Astrocyte of the cerebellum (primary cell): ENCODE results near the gene UCMA.

ENCODE experiments used
- DNase-seq: peaks from one replicate; pipeline ENCODE4 v3.0.0-alpha.2; 2011; ENCODE audit warnings: low read depth
- H3K4me3 ChIP-seq: 2 replicates; pipeline ENCODE4 v1.5.1; 2011; ENCODE audit warnings: mild to moderate bottlenecking, low read depth, low read length, moderate library complexity
- in situ Hi-C: cut with HindIII; loops from 2 replicates; pipeline ENCODE4 v1.10.0; 2017; ENCODE audit warnings: low sequenced_read_pairs
- TF ChIP-seq, protein P1 (sequence below): IDR thresholded peaks from 2 replicates; pipeline ENCODE4 v1.5.1; 2012; ENCODE audit warnings: low read length, low read depth, moderate library complexity, mild to moderate bottlenecking; ENCODE audit errors: missing control alignments

Gene UCMA

DNA sequence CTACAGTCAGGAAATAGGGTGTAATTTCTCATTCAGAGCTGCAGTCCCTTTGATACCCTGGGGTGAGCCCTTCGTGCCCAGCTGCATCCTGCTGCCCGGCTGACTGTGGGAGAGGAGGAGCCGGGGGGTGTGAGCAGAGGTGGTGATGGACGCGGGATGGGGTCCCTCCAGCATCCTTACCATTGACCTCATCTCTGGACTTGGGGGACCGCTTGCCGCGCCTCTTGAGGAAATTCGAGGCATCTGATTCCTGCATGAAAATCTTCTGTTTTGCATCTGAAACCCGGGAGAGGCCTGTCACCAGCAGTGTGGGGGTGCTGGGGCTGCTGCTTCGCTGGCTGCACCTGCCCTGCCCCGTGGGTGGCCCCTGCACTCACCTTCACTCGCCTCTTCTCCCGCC, 816 bp downstream of the UCMA start:
- in situ Hi-C loops = no loop called here
- TF ChIP-seq, protein P1, sequence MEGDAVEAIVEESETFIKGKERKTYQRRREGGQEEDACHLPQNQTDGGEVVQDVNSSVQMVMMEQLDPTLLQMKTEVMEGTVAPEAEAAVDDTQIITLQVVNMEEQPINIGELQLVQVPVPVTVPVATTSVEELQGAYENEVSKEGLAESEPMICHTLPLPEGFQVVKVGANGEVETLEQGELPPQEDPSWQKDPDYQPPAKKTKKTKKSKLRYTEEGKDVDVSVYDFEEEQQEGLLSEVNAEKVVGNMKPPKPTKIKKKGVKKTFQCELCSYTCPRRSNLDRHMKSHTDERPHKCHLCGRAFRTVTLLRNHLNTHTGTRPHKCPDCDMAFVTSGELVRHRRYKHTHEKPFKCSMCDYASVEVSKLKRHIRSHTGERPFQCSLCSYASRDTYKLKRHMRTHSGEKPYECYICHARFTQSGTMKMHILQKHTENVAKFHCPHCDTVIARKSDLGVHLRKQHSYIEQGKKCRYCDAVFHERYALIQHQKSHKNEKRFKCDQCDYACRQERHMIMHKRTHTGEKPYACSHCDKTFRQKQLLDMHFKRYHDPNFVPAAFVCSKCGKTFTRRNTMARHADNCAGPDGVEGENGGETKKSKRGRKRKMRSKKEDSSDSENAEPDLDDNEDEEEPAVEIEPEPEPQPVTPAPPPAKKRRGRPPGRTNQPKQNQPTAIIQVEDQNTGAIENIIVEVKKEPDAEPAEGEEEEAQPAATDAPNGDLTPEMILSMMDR = no peak
- no peak for DNase-seq
- H3K4me3 ChIP-seq = no peak overlapping the region

DNA sequence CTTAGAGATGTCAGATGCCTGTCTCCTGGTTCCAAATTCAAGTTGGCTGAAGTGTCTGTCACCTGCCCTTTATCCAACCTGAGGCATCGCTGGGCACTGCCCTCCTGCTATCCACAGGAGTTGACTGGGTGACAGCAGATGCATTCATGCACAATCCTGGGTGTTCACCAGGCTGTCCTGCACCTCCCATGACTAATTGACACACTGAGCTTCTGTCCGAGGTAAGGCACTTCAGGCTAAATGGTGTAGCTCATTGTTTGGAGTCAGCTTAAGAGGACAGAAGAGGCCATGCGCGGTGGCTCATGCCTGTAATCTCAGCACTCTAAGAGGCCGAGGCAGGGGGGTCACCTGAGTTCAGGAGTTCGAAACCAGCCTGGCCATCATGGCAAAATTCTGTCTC, 2.4 kb downstream of the UCMA start:
- no peak for DNase-seq
- in situ Hi-C loops = no loop called here
- H3K4me3 ChIP-seq = no peak overlapping the region
- TF ChIP-seq, protein P1 = no peak

DNA sequence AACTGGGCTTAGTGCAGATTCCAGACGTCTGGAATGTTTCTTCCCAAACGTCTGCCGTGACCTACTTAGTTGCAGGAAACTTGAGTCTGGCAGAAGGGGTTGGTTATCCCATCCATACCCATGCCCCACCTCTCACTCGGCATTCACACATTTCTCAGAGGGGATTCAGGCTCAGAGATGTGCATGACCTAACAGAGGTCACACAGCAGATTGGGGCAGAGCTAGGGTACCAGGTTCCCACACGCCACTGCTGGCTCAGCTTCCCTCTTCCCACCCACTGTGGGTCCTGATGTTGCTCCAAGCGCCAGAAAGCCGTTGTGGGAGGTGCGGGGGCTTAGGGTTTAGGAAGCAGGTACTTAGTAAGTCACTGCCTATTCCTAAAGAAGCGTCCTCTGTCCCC, 3.0 kb downstream of the UCMA start:
- TF ChIP-seq, protein P1 = no peak
- no peak for DNase-seq
- no peak overlapping the region for H3K4me3 ChIP-seq
- in situ Hi-C loops = no loop called here

DNA sequence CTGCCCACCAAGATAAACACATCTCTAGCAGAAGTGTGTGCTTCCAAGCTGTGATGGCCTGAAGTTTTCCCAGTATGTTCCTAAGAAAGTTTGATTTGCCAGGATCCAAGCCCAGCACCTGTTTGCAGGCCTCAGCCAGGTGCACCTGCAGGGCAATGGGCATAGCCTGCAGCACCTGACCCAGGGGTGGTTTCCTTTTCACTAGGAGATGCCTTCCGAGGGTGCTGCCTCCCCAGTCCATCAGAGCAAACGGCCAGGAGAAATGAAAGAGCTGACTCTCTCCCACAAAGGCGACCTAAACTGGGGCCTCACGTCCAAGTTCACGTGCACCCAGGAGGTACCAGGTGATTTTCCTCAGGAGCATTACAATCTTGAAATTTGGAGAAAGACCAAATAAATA, 7.1 kb downstream of the UCMA start:
- in situ Hi-C loops = no loop called here
- no peak for DNase-seq
- no peak overlapping the region for H3K4me3 ChIP-seq
- TF ChIP-seq, protein P1 = no peak

DNA sequence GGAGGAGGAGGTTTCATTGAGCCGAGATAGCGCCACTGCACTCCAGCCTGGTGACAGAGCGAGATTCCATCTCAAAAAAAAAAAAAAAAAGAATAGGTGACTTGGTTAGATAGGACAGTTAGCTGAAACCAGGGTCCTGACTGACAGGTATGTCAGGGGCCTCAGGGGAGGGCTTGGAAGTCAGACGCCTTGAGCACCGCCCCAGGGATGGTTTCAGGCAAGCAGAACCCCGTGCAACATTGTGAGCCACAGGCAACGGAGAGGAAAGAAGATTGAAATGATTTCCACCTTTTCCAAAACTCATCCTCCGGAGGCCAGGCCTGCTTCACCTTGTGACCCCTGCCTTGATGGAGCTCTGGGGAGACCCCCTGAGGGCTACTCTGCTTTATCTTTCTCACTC, 8.6 kb downstream of the UCMA start:
- TF ChIP-seq, protein P1 = no peak
- no peak overlapping the region for H3K4me3 ChIP-seq
- DNase-seq = no peak
- in situ Hi-C loops = no loop called here

DNA sequence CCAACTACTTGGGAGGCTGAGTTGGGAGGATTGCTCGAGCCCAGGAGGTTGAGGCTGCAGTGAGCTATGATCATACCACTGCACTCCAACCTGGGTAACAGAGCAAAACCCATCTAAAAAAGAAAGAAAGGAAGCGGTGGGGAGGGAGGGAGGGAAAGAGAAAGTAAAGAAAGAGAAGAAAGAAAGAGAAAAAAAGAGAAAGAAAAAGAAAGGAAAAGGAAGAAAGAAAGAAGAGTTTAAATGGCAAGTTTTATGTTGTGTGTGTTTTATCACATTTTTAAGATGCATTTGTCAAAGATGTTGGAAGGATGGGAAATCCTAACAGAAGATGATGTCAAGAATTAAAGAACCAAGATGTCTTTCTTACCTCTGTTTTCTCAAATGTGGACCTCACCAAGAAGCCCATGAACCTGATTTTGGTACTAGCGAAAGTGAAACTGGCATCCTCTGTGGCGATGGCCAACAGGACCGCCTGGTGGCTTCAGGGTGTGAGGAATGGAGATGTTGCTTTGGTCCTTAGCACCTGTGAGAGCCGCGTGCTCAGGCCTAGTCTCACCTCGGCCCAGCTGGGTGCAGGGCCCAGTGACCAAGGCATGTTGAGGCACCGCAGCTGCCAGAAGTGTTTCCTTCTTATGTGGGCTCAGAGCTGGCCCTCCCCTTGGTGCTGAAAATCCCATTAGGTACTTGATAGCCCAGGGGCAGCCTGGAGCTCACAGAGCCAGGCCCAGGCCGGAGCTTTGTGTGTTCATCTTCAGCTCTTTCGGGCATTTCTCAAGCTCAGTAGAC, 9.8 kb downstream of the UCMA start:
- no peak for DNase-seq
- H3K4me3 ChIP-seq = no peak overlapping the region
- in situ Hi-C loops = no loop called here
- TF ChIP-seq, protein P1 = no peak
